Astrocyte (in vitro differentiated cells and primary cell): ENCODE measurements around the gene CAMK2G.

Experiments
- EZH2 ChIP-seq: IDR thresholded peaks from 2 replicates; pipeline ENCODE4 v1.6.1; 2012; ENCODE audit warnings: mild to moderate bottlenecking, low read length, inconsistent platforms; ENCODE audit not compliant: insufficient read depth
- TF ChIP-seq, protein P1 (sequence below): IDR thresholded peaks from 2 replicates; pipeline ENCODE4 v1.5.1; 2011; ENCODE audit warnings: low read depth, mild to moderate bottlenecking, inconsistent platforms, low read length, moderate library complexity; ENCODE audit not compliant: insufficient read depth

- TF ChIP-seq, protein P1, sequence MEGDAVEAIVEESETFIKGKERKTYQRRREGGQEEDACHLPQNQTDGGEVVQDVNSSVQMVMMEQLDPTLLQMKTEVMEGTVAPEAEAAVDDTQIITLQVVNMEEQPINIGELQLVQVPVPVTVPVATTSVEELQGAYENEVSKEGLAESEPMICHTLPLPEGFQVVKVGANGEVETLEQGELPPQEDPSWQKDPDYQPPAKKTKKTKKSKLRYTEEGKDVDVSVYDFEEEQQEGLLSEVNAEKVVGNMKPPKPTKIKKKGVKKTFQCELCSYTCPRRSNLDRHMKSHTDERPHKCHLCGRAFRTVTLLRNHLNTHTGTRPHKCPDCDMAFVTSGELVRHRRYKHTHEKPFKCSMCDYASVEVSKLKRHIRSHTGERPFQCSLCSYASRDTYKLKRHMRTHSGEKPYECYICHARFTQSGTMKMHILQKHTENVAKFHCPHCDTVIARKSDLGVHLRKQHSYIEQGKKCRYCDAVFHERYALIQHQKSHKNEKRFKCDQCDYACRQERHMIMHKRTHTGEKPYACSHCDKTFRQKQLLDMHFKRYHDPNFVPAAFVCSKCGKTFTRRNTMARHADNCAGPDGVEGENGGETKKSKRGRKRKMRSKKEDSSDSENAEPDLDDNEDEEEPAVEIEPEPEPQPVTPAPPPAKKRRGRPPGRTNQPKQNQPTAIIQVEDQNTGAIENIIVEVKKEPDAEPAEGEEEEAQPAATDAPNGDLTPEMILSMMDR = peak; percentile 85
- TF ChIP-seq EZH2 = no peak
Measured at GRCh38 chr10:73886085-73886529, 11.8 kb upstream of the CAMK2G start.
